Measurements from ENCODE around the gene IMMT. TPM values are rescaled to one million over a fixed set of nuclear protein-coding genes. Genes with fewer than 3 reads are reported as not detected.

Gene IMMT
- total RNA-seq, 1 experiment from 2014 or later: 112 TPM

GRCh38 chr2:86105252-86105968, 89.9 kb downstream of the IMMT start, which contains the start of gene POLR1A:
TSS of gene POLR1A (minus strand) at chr2:86105886. CDS start at chr2:86105776, 110 bp downstream.
- H2BK12ac ChIP-seq (ENCODE audit: insufficient read length, low read depth, low read length): no peak within 1 kb of the TSS
- no peak within 1 kb of the TSS for H2BK5ac ChIP-seq (ENCODE audit: insufficient read length, low read length)
- H3K9me3 ChIP-seq (ENCODE audit: control insufficient read depth, low read depth, low read length): no peaks in the 10 kb centered on the region
- no peak within 1 kb of the TSS for H2BK20ac ChIP-seq (ENCODE audit: low read depth, low read length, poor library complexity, severe bottlenecking)
- H3K23me2 ChIP-seq (ENCODE audit: insufficient read length, low read depth, low read length, poor library complexity, severe bottlenecking): peaks cover 6% of the 10 kb centered on the region
- H3K18ac ChIP-seq (ENCODE audit: insufficient read length, low read depth, low read length): peak within 1 kb of the TSS; percentile 46
- peaks cover 20 to 66% (median 58%) of the 10 kb centered on the region in 3 experiments; a peak in 6 of 7 replicates for H3K36me3 Mint-ChIP-seq (ENCODE audit: insufficient read depth in 1 of 3, low read depth in 3 of 3)
- peaks cover 7% of the 10 kb centered on the region for H3K79me1 ChIP-seq (ENCODE audit: insufficient read depth, low read depth, low read length, poor library complexity, severe bottlenecking)
- H3K27ac ChIP-seq (ENCODE audit: insufficient read length, low read depth, low read length): peak within 1 kb of the TSS; percentile 6
- H3K4ac ChIP-seq (ENCODE audit: low read depth, low read length): no peak within 1 kb of the TSS
- H3K56ac ChIP-seq (ENCODE audit: insufficient read length, low read depth, low read length): no peak within 1 kb of the TSS
- peak; percentile 21; the same call in 2 of the 3 replicates for TF ChIP-seq CTCF (conservative IDR thresholded peaks at IDR 0.05)
- H3K23ac ChIP-seq (ENCODE audit: insufficient read length, low read depth, low read length): no peak within 1 kb of the TSS
- H3K4me1 Mint-ChIP-seq: peaks cover 22 to 23% of the 10 kb centered on the region in 2 experiments
- peak within 1 kb of the TSS; percentile 92 for H3K4me2 ChIP-seq (ENCODE audit: insufficient read depth, insufficient read length, low read length)
- no peaks in the 10 kb centered on the region for H3K9me3 Mint-ChIP-seq
- peak within 1 kb of the TSS; percentile 94 for H3K9ac ChIP-seq (ENCODE audit: extremely low read depth, insufficient read length, low read length)
- no peak within 1 kb of the TSS for H2AK5ac ChIP-seq (ENCODE audit: insufficient read length, low read length)
- peaks cover 46% of the 10 kb centered on the region; the same call in 1 of the 2 replicates for H3K79me2 ChIP-seq (ENCODE audit: insufficient read depth, low read length)
- peak within 1 kb of the TSS; percentile 86 for H3K14ac ChIP-seq (ENCODE audit: insufficient read depth, low read length)
- peak within 1 kb of the TSS; percentile 99 to 100 (median 100) for H3K27ac Mint-ChIP-seq
- H4K20me1 ChIP-seq (ENCODE audit: control insufficient read depth, insufficient read depth, insufficient read length): no peaks in the 10 kb centered on the region
- no peak within 1 kb of the TSS for H2AFZ ChIP-seq (ENCODE audit: low read length)
- H4K91ac ChIP-seq (ENCODE audit: insufficient read length, low read depth, low read length): no peak within 1 kb of the TSS
- H3T11ph ChIP-seq (ENCODE audit: low read length): no peak within 1 kb of the TSS
- H2BK120ac ChIP-seq (ENCODE audit: low read depth, low read length, poor library complexity, severe bottlenecking): no peak within 1 kb of the TSS
- H4K5ac ChIP-seq (ENCODE audit: insufficient read length, low read depth, low read length): peak within 1 kb of the TSS; percentile 46
- no peaks in the 10 kb centered on the region for H3K27me3 ChIP-seq (ENCODE audit: insufficient read depth, low read length)
- DNase-seq: peak; percentile 93
- peak within 1 kb of the TSS; percentile 91 to 95 for H3K4me3 Mint-ChIP-seq
- no peaks in the 10 kb centered on the region for H3K4me1 ChIP-seq (ENCODE audit: insufficient read depth, low read length)
- H3K27me3 Mint-ChIP-seq (ENCODE audit: low read depth): no peaks in the 10 kb centered on the region
- no peak within 1 kb of the TSS for H4K8ac ChIP-seq (replicated peaks; ENCODE audit: insufficient read length, low read depth, low read length)
- WGBS (ENCODE audit: extremely low coverage, insufficient read length, low lambda C conversion rate): no CpG with 5 or more reads among the region's 38 CpGs
- H2BK15ac ChIP-seq (ENCODE audit: low read depth, low read length): no peak within 1 kb of the TSS

All from H9 (cell line).